NB4 (cell line): ENCODE data around the gene RBM38.

Source experiments
- DNase-seq: peaks from one replicate; pipeline ENCODE4 v3.0.0; 2010; ENCODE audit warnings: low read depth
- H3K4me3 ChIP-seq: one replicate; pipeline ENCODE4 v1.5.1; 2011; ENCODE audit warnings: mild to moderate bottlenecking, low read depth, low read length, moderate library complexity
- MYC ChIP-seq: IDR thresholded peaks from 2 replicates; pipeline ENCODE4 v1.6.1; 2011; ENCODE audit warnings: low read depth, low read length
- POLR2A ChIP-seq: IDR thresholded peaks from 2 replicates; pipeline ENCODE4 v1.6.1; 2011; ENCODE audit warnings: mild to moderate bottlenecking; ENCODE audit not compliant: insufficient read length; ENCODE audit errors: extremely low read depth
- TF ChIP-seq, protein P1 (sequence below): IDR thresholded peaks from 2 replicates; pipeline ENCODE4 v1.6.1; 2011; ENCODE audit warnings: low read depth, low read length
- TF ChIP-seq, protein P2 (sequence below): IDR thresholded peaks from one replicate; pipeline ENCODE4 v1.5.1; 2012; ENCODE audit warnings: low read depth, low read length

The RBM38 gene

DNA sequence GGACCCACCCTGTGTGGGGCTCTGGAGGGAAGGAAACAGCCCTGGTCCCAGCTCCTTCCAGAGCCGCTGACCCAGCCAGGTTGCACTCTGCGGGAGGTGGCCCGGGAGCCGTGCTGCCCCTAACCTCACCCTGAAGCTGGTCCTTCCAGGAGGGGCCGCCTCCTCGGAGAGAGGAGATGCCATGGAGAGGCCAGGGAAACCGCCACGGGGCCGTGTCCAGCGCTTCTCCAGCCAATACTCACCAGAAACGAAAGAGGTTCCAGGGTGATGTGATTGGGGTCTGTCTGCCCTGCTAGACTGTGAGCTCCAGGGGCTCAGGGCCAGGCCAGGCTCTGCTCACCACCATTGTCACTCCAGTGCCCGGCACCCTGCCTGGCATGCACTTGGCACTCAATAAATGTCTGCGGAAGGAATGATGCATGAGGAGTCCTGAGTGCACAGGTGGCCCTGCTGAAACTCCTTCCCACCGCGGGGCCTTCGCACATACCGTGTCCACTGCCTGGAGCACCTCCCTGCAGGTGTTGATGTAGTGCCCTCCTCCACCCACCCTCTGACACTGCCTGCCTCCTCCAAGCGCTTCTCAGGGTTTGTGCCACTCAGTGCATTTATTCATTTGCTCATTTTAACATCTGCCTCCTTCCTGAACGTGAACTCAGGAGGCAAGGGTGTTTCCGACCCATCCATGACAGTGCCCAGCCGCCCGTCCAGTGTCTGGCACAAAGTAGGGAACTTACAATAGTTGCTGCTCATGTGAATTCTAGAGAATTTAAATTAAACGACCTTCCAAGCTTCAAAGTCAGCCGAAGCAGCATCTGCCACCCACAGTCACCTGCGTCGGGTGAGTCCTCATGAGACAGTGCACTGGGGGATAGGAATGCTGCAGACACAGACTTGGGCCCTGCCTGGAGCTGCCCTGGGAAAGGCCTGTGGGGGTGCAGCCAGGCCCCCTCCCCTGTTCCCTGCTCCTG lies 30.3 kb downstream of the RBM38 start:
- TF ChIP-seq MYC, result no peak
- TF ChIP-seq, protein P1, sequence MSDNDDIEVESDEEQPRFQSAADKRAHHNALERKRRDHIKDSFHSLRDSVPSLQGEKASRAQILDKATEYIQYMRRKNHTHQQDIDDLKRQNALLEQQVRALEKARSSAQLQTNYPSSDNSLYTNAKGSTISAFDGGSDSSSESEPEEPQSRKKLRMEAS, result no peak
- no peak for DNase-seq
- no peak overlapping the region for H3K4me3 ChIP-seq

DNA sequence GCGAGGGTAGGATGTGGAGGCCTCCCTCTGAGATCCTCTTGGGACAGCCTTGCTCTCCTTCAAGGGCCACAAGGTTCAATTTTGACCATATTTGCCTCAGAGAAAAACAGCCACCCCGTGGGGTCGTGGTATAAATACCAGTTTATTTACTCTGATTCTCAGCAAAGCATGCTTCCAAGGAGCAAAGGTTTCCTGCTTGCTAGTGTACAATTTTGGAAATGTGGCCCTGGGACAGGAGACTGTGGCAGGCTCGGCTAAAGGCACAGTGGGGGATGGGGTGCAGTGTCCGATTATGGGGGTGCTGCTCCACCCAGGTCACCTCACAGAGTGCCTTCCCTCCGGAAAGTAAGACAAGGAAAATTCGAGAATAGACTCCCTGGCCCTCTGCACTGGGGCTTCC lies 31.1 kb downstream of the RBM38 start:
- H3K4me3 ChIP-seq, result no peak overlapping the region
- TF ChIP-seq, protein P1, result no peak
- TF ChIP-seq MYC (no peak), POLR2A (no peak)
- TF ChIP-seq, protein P2, sequence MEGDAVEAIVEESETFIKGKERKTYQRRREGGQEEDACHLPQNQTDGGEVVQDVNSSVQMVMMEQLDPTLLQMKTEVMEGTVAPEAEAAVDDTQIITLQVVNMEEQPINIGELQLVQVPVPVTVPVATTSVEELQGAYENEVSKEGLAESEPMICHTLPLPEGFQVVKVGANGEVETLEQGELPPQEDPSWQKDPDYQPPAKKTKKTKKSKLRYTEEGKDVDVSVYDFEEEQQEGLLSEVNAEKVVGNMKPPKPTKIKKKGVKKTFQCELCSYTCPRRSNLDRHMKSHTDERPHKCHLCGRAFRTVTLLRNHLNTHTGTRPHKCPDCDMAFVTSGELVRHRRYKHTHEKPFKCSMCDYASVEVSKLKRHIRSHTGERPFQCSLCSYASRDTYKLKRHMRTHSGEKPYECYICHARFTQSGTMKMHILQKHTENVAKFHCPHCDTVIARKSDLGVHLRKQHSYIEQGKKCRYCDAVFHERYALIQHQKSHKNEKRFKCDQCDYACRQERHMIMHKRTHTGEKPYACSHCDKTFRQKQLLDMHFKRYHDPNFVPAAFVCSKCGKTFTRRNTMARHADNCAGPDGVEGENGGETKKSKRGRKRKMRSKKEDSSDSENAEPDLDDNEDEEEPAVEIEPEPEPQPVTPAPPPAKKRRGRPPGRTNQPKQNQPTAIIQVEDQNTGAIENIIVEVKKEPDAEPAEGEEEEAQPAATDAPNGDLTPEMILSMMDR, result no peak
- no peak for DNase-seq

DNA sequence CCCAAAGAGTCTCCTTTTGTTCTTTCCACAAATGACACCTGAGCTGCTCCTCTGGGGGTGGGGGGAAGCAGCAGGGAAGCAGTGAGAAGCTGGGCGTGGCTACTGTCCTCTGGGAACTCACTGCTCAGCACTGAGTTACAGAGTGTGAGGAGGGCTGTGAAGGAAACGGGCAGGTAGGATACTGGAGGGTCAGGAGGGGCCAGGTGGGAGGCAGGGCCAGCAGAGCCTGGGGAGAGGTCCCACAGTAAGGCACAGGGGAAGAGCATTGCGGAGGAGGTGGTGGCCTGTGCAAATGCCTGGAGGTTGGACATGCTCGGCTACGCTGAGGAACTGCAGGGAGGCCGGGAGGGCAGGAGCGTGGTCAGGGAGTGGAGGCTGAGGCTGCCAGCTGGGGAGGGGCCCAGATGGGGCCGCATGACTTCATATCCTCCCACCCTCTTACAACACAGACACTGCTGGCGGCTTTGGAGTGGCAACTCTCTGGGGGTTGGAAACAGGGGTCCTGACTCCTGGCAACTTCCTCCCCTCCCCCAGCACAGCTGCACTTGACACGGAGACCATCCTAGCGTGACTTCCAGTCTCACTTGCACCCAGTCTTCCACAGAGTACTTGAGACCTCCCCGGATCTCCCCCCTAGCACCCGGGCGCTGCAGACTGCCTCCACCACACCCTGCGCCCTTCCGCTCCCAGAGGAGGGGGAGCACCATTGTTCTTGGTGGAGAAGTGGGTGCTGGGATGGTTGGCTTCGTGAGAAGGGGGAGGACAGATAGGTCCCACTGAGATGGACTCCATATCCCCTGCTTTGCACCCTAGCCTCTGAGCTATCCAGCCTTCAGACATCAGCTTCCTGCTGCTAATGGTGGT lies 34.2 kb downstream of the RBM38 start:
- peak; percentile 98 for DNase-seq
- no peak overlapping the region for H3K4me3 ChIP-seq
- no peak for TF ChIP-seq POLR2A
- TF ChIP-seq, protein P2, result no peak
- TF ChIP-seq MYC, result peak; percentile 85
- TF ChIP-seq, protein P1, result peak; percentile 86

DNA sequence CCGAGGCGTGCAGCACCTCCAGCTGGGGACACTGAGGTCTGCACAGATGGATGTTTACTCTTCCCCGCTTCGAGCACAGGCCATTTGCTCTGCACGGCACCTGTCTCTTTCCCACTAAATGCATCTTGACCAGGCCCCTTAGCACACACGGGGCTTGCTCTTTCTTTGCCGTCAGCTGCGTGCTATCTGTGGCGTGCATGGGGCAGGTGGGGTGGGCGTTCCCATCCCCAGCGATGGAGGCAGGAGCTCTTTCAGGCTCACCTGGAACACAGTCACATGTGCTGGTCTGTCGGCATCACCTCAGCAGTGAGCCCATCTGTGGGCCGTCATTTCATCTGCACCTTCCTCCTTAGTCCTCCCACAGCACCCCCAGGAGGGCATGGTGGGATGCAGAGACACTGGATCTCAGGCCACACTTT lies 35.1 kb downstream of the RBM38 start:
- TF ChIP-seq, protein P1, result no peak
- no peak for TF ChIP-seq POLR2A
- TF ChIP-seq, protein P2, result no peak
- no peak for TF ChIP-seq MYC
- no peak for DNase-seq
- H3K4me3 ChIP-seq, result no peak overlapping the region

DNA sequence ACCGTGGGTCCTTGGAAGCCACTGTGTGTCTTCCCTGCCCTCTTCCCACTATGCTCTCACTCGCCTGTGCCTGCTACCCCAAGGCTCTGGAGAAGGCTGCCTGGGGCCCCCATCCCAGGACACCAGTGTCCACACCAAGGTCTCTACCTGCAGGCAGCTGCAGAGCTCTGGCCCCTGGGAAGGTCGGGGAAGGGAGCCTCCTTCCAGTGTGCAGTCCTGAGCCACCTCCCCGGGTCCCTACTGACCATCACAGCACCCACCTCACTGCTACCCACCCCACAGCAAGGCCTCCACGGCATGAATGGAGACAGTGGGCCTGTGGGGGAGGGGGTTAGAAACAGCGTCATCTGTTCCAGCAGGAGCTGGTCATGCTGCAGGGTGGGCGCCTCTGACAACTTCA lies 35.6 kb downstream of the RBM38 start:
- TF ChIP-seq MYC (no peak), POLR2A (no peak)
- TF ChIP-seq, protein P2, result no peak
- TF ChIP-seq, protein P1, result no peak
- H3K4me3 ChIP-seq, result no peak overlapping the region
- no peak for DNase-seq
